HG02588 (cell line): ENCODE results near the gene CAMK1G.

Experiments
- ATAC-seq: cut with Tn5 transposase; IDR thresholded peaks from one replicate; pipeline ENCODE4 v1.9.1; 2021; ENCODE audit warnings: mild to moderate bottlenecking, moderate library complexity; ENCODE audit not compliant: unreplicated experiment

The CAMK1G gene

DNA sequence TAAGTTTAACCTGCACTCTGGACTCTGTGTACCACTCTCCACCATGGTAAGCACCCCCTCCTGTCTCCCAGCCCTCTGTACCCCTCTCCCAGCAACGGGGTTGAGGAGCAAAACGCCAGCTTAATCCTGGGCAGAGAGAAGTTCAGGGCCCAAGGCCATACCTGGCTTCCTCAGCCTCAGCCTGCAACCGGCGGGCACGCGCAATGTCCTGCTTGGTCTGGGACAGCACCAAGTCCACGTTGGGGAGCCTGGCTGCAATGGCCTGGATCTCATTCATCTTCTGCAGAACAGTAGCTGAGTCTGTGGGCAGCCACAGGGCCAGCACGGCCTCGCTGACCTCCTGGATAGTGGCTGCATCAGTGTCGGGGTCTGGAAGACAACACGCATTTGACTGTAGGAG is 34.8 kb downstream of the CAMK1G start:
- no peak for ATAC-seq

DNA sequence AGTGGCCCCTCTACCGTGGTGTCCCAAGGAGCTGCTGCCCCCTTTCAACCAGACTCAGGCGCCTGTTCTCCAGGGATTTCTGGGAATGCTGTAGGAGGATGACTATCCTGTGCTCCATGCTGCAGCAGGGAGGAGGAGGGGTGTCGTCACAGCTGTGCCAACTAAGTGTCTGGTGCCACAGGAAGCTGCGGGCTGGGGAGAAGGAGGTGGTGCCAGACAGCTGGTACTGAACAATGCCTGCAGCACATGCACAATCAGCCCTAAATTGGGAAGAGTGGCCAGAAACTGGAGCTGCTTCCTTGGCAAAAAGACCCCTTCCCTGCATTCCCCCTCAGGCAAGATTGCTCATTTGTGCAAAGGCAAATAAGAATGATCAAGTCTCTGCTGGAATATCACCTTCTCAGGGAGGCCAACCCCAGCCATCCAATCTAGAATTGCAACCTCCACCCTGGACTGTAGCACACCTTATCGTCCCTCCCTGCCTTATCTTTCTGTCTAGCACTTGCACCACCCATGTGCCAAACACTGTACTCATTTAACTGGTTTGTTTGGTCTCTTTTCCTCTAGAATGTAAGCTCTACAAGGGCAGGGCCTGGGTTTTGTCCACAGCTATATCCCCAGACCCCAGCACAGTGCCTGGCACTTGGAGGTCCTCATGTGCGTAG is 35.4 kb downstream of the CAMK1G start:
- no peak for ATAC-seq

DNA sequence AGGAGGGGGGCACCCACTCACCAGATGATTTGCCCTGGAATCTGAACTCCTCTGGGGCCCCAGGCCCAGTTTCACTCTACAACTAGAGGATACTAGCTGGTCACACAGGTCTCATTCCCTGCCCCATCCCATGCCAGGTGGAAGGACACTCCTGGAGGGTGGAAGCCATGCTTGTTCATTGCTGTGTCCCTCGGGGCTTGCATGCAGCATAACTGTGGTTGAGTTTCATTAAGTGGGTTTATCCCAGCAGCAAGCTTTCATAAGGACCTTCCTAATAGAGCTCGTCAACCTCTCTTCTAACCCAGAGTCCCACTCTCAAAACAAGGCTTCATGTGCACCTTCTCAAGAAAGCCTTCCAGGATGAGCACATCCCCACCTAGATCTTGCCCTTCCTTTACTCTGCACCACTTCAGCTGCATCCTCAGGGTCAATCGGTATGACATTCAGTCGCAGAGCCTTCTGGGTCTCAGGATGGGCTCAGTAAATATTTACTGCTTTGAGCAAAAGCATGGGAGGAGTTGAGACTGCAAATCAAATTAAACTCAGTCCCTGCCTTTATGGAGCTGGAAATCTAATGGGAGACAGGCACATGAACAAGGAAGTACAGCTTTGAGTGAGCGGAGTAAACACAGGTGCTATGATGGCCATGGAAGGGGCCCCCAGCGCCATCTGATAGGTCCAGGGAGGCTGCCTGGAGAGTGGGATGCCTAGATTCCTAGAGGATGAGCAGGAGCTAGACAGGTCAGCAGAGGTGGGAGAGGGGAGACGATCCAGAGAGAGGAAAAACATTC is 36.4 kb downstream of the CAMK1G start:
- ATAC-seq: no peak

DNA sequence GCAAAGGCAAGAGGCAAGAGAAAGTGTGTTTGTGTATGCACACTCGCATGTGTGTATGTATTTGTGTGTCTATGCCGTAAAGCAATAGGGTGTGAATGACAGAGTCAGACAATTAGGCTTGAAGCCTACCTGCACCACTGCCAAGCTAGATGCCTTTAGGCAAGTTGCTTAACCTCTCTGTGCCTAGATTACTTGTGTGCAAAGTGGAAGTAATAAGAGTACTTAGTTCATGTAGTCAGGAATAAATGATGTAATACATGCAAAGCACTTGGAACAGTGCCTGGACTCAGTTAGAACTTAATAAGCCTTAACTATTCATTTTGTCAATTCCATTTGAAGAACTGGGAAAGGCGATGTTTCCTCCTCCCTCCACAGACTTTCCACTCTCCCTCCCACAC is 37.0 kb downstream of the CAMK1G start:
- ATAC-seq: no peak

DNA sequence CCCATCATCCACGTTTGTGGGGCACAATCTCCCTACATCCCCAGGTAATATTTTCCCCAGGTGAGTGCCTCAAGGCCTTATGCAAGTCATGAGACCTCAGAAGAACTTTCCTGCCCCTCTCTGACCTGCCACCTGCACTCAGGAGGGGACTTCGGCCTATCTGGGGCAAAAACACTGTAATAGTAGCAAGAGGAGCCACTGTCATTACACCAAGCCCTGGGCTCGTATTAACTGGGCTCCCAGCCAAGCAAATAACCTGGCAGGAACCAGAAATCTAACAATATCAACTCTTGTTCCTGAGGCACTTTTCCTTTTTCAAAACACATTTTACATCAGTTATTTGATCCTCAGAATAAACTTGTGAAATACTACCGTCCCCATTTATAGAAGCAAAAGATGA is 37.8 kb downstream of the CAMK1G start:
- ATAC-seq: no peak

DNA sequence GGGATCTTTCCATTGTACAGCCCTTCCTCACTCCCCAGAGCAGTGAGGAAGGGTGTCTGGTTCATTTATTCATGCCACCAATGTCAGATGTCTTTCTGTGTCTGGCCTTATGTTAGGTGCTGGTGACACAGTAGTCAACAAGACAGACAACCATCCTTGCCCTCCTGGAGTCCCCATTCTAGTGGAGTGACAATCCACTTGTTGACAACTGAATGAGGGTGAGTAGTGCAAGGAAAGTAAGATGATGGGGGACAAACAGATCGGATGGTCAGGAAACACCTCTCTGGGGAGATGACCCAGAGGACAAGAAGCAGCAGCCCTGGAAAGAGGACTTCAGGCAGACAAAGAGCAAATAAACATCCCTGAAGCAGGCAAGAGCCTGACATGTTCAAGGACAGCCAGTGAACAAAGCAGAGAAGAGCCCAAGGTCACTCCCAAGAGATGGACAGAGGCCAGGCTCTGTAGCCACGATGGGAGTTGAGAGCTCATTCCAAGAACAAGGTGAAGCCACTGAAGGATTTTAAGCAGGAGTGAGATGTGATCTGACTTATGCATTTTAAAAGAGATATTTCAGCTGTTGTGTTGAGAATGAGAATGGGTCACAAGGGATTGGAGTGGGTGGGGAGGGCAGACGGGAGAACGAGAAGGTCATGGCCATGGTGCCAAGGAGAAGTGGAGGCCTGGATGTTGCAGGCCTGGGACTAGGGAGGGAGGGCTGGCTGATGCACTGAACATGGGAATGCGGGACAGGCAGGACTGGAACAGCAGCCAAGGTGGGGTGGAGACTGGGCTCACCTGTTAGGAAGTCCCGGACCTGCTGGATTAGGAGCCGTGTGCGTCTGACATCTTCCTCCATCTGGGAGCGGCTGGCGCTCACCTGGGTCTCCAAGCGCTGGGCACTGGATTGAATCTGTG is 38.5 kb downstream of the CAMK1G start:
- ATAC-seq: no peak

DNA sequence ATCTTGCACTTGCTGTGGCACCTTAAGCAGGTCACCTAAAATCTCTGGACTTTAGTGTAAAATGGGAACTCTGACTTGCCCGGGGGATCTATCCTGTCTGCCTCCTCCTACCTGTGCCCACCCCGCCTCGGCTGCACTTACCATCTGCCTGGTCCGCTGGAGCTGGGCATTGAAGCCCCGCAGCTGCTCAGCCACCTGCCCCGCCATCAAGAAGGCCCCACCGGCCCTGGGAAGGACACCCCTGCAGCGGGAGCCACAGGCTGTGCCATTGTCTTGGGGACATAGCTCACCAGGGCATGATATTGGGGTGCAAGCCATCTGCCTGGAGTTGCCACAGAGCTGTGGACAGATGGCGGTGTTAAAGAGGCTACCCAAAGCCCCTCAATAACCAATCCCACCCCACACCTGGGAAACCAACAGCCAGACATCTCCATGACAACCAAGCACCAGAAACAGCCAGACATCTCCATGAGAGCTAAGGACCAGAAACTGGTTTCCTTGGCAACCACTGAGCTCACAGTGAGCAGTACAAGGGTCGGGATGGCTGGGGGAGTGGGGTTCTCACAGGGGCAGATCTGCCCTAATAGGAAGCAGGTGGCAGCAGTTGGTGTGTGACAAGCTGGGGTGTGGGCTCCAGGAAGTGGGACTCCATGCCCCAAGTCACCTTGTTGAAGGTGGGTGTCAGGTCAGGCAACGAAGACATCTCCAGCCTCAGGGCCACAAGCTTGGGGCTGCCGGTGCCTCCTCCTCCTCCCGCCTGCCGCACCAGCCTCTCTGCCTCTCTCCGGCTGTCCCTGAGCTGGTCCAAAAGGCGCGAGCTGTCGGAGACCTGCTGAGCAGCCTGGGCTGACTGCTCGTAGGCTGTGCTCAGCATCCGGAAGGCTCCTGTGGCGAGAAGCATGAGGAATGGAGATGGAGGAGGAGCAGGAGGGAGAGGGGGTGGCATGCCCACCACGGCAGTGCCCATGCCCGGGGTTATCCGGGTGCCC is 39.6 kb downstream of the CAMK1G start:
- ATAC-seq: no peak

DNA sequence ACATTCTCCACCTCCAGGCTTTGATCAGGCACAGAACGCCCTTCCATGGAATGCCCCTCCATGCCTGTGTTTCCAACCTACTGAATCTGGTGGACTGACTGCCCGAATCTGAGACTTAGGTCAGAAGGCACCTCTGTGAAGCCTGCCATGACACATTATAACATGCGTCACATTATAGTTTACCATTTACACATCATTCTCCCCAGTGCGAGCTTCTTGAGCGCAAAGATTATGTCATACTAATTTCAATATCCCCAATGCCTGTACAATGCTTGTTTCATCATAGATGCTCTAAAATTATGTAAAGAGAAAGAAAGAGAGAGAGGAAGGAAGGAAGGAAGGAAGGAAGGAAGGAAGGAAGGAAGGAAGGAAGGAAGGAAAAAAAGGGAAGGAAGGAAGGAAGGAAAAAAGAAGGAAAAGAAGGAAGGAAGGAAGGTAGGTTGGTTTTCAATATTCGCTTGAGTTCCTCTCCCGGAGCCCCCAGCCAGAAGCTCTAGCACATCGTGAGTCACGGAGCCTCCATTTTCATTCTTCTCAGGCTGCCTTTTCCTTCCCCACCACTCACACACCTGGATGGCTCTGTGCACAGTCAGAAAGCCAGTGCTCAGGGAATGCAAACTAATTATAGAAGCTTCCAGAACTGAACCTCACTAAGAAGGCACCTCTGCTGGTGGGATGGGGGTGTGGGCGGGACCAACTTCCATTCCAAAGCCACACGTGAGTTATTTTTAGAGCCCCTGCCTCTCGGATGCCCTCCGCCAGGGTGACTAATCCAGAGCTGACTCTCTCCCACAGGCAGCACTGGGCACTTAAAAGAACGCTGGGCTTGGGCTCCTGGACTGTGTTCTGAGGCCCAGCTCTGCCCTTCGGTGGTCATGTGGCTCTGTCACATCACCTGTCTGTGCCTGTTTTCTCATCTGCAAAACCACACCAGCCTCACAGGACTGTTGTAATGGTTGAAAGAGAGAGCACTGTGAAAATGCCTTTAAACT is 41.3 kb downstream of the CAMK1G start:
- ATAC-seq: no peak

DNA sequence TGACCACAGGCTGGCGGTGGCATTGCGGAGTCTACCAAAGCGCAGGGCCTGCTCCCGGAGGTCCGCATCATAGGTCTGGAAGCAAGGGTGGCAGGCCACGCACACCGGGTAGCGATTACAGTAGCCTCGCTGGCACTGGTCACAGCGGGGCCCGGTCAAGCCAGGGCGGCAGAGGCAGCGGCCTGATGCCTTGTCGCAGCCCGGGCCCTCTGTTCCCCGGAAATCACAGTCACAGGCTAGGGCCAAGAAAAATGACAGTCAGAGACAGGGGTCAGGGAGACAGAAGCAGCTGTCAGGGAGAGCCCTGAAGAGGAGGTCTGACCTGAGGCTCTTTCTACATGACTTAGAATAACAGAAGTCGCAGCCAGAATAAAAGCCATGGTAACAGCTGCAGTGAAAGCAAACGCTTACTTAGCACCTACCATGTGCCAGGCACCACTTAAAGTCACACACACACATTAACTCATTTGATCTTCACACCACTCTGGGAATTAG is 42.3 kb downstream of the CAMK1G start:
- ATAC-seq: no peak

DNA sequence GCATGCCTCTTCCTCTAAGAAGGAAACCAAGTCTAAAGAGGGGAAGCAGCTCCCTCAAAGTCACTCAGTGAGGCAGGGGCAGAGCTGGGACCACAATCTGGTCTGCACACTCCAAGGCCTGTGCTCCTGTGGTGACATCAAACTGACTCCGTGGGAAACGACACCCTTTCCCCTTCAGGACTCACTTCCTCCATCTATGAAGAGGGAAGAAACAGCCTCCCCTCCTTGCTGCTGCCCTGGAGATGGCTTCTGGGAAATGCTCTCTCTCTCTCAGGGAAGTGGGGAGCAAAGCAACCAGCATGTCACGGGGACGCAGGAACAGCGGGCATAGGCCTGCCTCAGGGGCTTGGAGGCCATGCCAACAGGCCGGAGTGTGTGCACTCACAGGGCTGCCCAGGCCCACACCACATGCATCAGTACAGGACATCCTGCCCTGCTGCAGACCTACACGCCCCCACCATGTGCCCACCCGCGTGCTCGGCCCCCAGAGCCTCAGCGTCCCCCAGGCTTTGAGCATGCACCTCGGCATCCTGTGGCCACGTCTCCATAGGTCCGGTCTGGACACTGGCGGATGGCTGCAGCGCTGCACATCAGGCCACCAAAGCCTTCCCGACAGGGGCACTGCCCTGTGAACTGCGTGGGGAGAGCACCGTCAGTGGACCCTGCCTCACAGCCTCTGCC is 43.0 kb downstream of the CAMK1G start:
- ATAC-seq: no peak

DNA sequence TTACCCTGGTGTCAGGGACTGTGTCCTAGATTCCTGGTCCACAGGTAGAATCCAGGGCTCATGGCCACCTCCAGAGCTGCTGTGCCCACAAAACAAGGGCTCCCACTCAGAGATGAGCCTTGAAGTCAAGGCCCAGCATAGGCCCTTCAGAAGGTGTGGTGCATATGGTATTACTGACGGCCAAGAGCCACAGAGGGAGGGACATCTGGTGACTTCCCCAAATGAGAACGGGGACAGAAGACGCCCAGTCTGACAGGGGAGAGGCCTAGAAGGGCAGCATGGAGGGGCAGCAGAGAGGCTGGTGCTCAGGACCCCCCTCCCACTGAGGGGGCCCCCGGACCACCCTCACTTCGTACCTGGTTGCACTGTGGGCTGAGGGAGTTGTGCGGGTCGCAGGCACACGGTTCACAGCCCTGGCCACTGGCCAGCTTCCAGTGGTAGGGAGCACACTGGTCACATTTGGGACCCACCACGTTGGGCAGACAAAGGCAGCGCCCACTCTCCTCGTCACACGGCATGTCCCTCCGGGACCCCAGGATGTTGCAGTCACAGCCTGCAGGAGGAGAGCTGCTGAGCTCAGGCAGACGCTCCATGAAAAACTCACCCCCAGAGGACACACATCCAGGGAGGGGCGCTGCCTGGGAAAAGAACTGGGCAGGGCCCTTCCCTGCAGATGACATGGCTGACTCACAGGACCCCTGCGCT is 43.7 kb downstream of the CAMK1G start:
- ATAC-seq: peak; percentile 8

DNA sequence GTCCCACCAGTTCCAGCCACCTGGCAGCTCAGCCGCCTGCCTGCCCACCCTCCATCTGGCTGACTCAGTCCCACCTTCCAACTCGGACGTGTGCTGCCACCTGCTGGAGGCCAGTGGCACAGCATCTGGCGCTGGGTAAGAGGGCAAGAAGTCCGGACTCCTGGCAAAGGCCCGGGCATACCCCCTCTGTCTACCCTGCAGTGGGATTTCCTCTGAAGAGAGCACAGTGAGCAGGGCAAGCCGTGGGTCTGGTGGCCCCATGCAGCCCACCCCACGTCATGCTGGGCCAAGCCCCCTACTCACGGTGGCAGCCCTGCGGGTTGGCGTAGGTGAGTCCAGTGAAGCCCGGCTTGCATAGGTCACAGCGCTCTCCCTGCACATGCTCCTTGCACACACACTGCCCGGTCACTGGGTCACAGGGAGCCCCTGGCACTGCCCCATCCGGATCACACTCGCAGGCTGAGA is 44.2 kb downstream of the CAMK1G start:
- peak; percentile 81 for ATAC-seq

DNA sequence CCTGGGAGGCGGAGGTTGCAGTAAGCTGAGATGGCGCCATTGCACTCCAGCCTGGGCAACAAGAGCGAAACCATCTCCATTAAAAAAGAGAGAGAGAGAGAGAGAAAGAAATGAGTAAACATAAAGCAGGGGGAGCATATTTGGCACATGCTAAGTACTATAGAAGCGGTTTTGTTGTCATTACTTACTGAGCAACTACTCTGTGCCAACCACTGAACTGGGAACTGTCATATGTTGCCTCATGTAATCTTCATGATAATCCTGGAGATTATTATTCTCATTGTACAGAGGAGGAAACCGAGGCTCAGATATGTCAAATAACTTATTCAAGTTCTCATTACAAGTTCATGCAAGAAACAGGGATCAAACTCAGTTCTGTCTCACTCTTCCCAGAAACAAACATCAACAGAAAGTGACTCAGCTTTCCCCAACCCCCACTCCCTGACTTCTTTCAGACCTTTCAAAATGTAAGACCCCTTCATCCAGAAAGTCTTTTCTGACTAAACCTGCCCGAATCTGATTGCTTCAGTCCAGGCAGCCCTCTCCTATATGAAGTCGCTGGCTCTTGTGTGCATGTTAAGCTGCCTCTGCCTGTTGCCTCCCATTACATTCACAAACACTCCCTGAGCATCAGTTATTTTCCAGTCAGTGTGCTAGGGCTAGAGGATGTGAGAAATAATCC is 45.2 kb downstream of the CAMK1G start:
- ATAC-seq: no peak

DNA sequence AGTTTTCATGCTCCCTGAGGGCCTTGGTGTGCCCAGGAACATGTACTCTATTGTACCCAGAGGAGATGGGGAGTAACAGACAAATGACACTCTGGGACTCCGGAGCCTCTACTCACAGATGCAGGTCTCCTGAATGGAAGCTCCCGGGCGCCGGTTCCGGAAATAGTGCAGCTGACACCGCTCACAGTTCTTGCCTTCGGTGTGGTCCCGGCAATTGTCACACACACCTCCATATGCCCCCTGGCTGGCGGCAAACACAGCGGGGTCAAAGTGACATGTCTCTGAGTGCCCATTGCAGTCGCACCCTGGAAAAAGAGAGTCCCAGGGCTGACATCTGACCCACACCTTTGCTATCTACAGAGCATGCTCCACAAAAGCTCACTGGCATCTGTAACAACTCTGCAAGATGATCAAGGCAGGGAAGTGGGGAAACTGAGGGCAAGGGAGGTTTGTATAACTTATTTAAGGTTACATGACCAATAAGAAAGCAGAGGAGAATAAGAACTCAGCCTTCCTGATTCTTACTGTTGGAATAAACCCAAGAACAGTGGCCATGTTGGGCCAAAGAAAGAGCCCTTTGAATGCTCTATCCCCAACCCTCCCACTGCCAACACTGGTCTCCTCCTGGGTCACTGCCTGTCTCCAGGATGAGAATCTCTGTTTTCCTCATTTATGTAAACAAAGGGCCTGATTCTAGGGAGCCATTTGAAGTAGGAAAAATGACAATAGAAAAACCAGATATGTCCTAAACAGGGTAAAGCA is 46.3 kb downstream of the CAMK1G start:
- no peak for ATAC-seq

DNA sequence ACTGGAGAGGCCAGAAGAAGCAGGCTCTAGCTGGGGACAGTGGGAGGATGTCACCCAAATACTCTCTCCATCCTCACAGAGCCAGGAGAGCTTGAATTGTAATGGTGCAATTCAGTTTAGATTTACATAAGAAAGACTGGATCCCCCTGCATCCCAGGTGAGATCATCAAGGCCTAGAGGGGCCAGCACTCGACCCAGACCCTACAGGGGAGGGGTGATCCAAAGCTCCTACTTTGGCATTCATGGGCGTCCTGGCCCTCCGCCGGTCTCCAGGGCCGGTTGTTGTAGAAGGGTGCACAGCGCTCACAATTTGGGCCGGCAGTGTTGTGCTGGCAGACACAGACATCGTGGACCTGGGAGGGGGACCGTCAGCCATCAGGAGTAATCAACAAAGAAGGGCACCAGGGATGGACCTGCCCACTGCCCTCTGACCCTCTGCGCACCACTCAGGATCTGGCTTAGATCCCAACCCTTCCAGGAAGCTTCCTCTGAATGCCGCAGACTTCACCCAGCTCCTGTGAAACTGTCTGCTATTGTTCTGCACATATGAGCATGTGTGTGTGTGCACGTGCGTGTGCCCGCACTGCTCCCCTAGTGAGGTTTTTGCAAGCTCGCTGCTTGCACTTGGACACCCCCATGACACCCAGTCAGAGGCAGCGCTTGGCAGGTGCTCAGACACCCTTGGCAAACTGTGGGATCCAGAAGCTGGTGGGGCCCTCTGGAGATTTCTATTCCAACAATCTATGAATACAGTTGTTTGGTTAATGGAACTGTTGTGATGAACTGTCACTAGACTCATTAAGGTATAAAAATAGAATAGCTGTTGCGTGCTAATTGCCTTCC is 47.1 kb downstream of the CAMK1G start:
- no peak for ATAC-seq
